ENCODE measurements around the gene DCTN2. TPM values are rescaled to one million over a fixed set of nuclear protein-coding genes. Genes with fewer than 3 reads are reported as not detected.
"Not testable (repeated sequence)": the region's sequence is repeated elsewhere in the genome, so short reads cannot be mapped to it uniquely, and the experiment has no call there.

DCTN2 gene
- total RNA-seq, 8 experiments from 2014 or later, result 104 to 184 (median 161) TPM

DNA sequence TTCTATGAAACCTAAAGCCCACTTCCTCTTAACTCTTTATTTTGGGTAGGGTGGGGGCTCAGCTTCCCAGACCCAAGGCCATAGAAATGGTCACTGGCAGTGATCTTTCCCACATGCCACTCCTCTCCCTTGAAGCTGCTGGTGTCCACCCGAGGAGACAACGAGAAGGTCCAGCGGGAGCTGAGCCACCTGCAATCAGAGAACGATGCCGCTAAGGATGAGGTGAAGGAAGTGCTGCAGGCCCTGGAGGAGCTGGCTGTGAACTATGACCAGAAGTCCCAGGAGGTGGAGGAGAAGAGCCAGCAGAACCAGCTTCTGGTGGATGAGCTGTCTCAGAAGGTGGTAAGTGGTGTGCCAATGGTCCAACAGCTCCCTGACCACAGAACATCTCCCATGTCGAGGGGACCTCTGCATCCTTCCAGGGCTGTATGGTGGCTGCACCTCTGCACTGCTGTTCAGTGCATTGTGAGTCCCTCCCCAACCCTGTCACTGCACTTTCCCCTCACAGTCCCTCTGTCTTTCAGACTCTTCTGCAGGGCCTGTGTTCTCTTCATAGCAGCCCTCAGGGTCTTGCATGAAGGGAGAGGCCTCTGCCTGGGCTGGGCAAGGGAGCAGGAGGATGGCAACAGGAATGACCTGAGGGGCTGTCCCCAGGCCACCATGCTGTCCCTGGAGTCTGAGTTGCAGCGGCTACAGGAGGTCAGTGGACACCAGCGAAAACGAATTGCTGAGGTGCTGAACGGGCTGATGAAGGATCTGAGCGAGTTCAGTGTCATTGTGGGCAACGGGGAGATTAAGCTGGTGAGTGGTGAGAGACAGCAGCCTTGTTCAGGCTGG, 25.2 kb upstream of the DCTN2 start:
- H3K4me1 ChIP-seq (replicated peaks in 1 of 2), result no peaks in the 10 kb centered on the region
- ATAC-seq (replicated peaks in 6 of 8), result no peak
- in situ Hi-C loops (cut with MboI; ENCODE audit: low pct_unique_long_range_greater_than_20kb in 2 of 9, low sequenced_read_pairs in 9 of 9, unreplicated experiment in 9 of 9), result no loop called here
- H3K4me3 ChIP-seq, result no peak overlapping the region
- WGBS, 10 experiments, result 0 to 100% (median 82%) methylated on average over 1 to 8 of the region's 12 CpGs; no CpG with 5 or more reads in 3 of the 10 experiments
- no peak overlapping the region for H3K27ac ChIP-seq

DNA sequence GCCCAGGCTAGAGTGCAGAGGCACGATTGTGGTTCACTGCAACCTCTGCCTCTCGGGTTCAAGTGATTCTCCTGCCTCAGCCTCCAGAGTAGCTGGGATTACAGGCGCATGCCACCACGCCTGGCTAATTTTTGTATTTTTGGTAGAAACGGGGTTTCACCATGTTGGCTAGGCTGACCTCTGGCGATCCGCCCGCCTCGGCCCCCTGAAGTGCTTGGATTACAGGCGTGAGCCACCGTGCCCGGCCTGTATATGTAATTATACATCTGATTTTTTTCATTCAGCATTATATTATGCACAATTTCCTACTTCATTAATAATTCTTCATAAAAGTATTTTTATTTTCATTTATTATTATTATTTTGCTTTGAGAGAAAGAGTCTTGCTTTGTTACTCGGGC, 23.4 kb upstream of the DCTN2 start:
- H3K4me1 ChIP-seq (replicated peaks in 1 of 2); H3K4me3 ChIP-seq; in situ Hi-C loops (cut with MboI; ENCODE audit: low pct_unique_long_range_greater_than_20kb in 2 of 9, low sequenced_read_pairs in 9 of 9, unreplicated experiment in 9 of 9); ATAC-seq (replicated peaks in 6 of 8); H3K27ac ChIP-seq: not testable (repeated sequence)
- WGBS, 10 experiments, result 14 to 93% (median 67%) methylated on average over 1 to 9 of the region's 13 CpGs; no CpG with 5 or more reads in 1 of the 10 experiments

DNA sequence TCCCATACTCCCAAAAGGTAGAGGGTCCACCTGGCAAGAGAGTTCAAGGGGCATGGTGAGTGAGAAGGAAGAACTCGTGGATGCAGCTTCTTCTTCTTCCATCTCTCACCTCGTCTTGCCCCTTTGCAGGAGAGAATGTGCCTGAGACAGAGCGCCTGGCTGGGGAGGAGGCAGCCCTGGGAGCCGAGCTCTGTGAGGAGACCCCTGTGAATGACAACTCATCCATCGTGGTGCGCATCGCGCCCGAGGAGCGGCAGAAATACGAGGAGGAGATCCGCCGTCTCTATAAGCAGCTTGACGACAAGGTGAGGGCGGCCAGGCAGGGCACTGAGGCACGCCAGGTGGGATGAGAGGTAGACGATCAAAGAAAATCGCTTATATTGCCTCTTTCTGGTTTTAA, 22.9 kb upstream of the DCTN2 start:
- H3K27ac ChIP-seq, result no peak overlapping the region
- no peak overlapping the region for H3K4me3 ChIP-seq
- H3K4me1 ChIP-seq (replicated peaks in 1 of 2), result no peaks in the 10 kb centered on the region
- 36 to 100% (median 83%) methylated on average over 1 to 11 of the region's 18 CpGs; no CpG with 5 or more reads in 2 of the 10 experiments for WGBS, 10 experiments
- no peak for ATAC-seq (replicated peaks in 6 of 8)
- in situ Hi-C loops (cut with MboI; ENCODE audit: low pct_unique_long_range_greater_than_20kb in 2 of 9, low sequenced_read_pairs in 9 of 9, unreplicated experiment in 9 of 9), result no loop called here

DNA sequence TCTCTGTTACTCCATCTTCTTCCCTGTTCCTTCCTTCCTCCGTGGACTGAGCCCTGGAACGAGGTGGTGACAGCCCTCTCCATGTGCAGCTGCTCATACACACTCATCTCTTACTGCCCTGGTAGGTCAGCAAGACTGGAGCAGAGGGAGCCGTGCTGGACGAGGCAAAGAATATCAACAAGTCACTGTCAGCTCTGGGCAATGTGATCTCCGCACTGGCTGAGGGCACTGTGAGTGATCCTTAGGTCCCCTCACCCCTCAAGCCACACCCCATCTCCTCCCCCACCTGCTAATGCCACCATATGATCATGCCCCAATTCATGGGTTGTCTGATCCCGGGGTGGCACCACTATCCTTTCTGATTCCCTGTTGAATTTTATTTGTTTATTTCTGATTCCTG, 21.8 kb upstream of the DCTN2 start:
- H3K4me3 ChIP-seq, result no peak overlapping the region
- WGBS, 10 experiments, result 0 to 93% (median 82%) methylated on average over 1 to 5 of the region's 6 CpGs; no CpG with 5 or more reads in 2 of the 10 experiments
- H3K27ac ChIP-seq, result no peak overlapping the region
- H3K4me1 ChIP-seq (replicated peaks in 1 of 2), result no peaks in the 10 kb centered on the region
- in situ Hi-C loops (cut with MboI; ENCODE audit: low pct_unique_long_range_greater_than_20kb in 2 of 9, low sequenced_read_pairs in 9 of 9, unreplicated experiment in 9 of 9), result no loop called here
- ATAC-seq (replicated peaks in 6 of 8), result no peak

DNA sequence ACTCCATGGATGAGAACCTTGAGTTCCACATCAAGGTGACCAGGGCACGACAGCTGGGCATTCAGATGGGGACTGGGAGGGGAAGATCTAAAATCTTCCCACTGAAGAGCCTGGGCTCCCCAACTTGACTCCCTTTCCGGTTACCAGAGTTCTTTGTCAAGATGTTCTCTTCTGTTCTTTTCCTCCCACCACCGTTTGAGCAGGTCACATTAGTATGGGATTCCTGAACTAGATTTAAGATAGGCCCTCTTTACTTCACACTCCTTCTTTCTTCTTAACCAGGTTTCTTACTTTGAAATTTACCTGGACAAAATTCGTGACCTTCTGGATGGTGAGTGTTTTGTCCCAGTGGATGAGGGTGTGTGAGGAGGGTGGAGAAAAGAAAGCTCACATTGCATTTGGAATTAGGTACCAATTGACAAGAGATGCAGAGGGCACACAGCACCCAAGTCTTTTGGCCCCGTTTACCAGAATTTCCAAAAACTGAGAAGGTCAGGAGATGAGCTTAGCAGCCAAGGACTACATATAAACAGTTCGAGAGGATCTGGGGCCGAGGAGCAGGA, 17.3 kb upstream of the DCTN2 start:
- 60 to 92% (median 80%) methylated on average over 2 to 7 of the region's 7 CpGs; no CpG with 5 or more reads in 1 of the 10 experiments for WGBS, 10 experiments
- Histone ChIP-seq H3K27ac (no peak overlapping the region), H3K4me3 (no peak overlapping the region), H3K4me1 (replicated peaks in 1 of 2) (no peaks in the 10 kb centered on the region)
- in situ Hi-C loops (cut with MboI; ENCODE audit: low pct_unique_long_range_greater_than_20kb in 2 of 9, low sequenced_read_pairs in 9 of 9, unreplicated experiment in 9 of 9), result no loop called here
- ATAC-seq (replicated peaks in 6 of 8), result no peak

DNA sequence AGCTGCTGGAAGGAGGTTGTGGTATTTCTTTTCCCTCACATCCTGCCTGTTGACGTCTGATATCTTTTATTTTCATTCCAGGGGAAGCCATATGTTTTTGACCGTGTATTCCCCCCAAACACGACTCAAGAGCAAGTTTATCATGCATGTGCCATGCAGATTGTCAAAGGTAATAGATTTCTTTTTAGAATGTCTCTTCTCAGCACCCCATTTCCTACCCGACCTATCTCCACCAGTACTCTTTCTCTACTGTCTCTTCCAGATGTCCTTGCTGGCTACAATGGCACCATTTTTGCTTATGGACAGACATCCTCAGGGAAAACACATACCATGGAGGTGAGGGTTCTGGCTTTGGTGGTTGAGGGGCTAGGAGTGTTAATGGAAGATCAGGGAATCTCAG, 16.4 kb upstream of the DCTN2 start:
- Histone ChIP-seq H3K27ac (no peak overlapping the region), H3K4me3 (no peak overlapping the region), H3K4me1 (replicated peaks in 1 of 2) (no peaks in the 10 kb centered on the region)
- ATAC-seq (replicated peaks in 6 of 8), result no peak
- in situ Hi-C loops (cut with MboI; ENCODE audit: low pct_unique_long_range_greater_than_20kb in 2 of 9, low sequenced_read_pairs in 9 of 9, unreplicated experiment in 9 of 9), result no loop called here
- 0 to 92% (median 57%) methylated on average over 1 to 4 of the region's 4 CpGs; no CpG with 5 or more reads in 1 of the 10 experiments for WGBS, 10 experiments

DNA sequence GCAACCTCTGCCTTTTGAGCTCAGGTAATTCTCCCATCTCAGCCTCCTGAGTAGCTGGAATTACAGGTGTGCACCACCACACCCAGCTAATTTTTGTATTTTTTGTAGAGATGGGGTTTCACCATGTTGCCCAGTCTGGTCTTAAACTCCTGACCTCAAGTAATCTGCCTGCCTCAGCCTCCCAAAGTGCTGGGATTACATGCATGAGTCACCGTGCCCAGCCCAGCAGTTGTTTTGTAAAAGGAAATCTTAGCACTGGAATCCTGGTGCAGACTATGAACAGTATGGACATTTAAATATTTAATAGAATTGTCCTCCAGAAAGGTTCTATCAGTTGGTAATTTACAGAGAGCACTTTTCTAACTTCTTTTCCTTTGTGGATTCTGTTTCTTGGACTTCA, 14.1 kb upstream of the DCTN2 start:
- H3K4me3 ChIP-seq; H3K4me1 ChIP-seq (replicated peaks in 1 of 2); in situ Hi-C loops (cut with MboI; ENCODE audit: low pct_unique_long_range_greater_than_20kb in 2 of 9, low sequenced_read_pairs in 9 of 9, unreplicated experiment in 9 of 9); H3K27ac ChIP-seq: not testable (repeated sequence)
- peak in 3 of 8 experiments; percentile 66 to 93 (median 88) for ATAC-seq (replicated peaks in 6 of 8)
- 0 to 75% (median 13%) methylated on average over 1 of the region's 1 CpG; no CpG with 5 or more reads in 5 of the 10 experiments for WGBS, 10 experiments

DNA sequence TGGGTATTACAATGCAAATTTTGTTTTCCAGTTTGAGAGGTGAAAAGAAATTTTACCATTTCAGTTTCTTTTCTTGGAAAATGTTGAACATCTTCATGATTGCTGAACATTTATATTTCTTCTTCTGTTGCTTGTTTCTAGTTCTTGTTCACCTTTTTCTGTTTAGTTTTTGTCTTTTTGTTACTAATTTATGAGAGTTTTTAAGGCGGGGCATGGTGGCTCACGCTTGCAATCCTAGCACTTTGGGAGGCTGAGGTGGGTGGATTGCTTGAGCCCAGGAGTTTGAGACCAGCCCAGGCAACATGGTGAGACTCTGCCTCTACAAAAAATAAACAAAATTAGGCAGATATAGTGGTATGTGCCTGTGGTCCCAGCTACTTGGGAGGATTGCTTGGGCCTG, 13.5 kb upstream of the DCTN2 start:
- in situ Hi-C loops (cut with MboI; ENCODE audit: low pct_unique_long_range_greater_than_20kb in 2 of 9, low sequenced_read_pairs in 9 of 9, unreplicated experiment in 9 of 9), result no loop called here
- Histone ChIP-seq H3K4me1 (replicated peaks in 1 of 2) (peaks cover 6 to 8% of the 10 kb centered on the region in 2 donors), H3K4me3 (no peak overlapping the region), H3K27ac (no peak overlapping the region)
- ATAC-seq (replicated peaks in 6 of 8), result peak in 1 of 8 experiments; percentile 22
- WGBS, 10 experiments, result 48 to 100% (median 86%) methylated on average over 1 to 2 of the region's 2 CpGs; no CpG with 5 or more reads in 4 of the 10 experiments

DNA sequence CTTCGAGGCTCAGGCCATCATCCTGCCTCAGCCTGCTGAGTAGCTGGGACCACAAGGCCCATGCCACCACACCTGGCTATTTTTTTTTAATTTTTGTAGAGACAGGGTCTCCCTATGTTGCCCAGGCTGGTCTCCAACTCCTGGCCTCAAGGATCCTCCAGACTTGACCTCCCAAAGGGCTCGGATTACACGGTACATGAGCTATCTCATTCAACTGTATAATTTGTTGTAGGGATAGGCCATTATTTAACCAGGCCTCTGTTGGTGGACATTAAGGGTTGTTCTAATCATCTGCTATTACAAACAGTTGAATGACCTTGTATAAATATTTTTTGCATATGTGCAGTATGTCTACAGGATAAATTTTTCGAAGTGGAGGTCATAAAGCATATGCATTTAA, 11.9 kb upstream of the DCTN2 start:
- Histone ChIP-seq H3K4me1 (replicated peaks in 1 of 2) (peaks cover 8 to 15% of the 10 kb centered on the region in 2 donors), H3K4me3 (no peak overlapping the region), H3K27ac (no peak overlapping the region)
- ATAC-seq (replicated peaks in 6 of 8), result no peak
- WGBS, 10 experiments, result 0 to 92% (median 81%) methylated on average over 1 to 4 of the region's 4 CpGs; no CpG with 5 or more reads in 1 of the 10 experiments
- in situ Hi-C loops (cut with MboI; ENCODE audit: low pct_unique_long_range_greater_than_20kb in 2 of 9, low sequenced_read_pairs in 9 of 9, unreplicated experiment in 9 of 9), result no loop called here

DNA sequence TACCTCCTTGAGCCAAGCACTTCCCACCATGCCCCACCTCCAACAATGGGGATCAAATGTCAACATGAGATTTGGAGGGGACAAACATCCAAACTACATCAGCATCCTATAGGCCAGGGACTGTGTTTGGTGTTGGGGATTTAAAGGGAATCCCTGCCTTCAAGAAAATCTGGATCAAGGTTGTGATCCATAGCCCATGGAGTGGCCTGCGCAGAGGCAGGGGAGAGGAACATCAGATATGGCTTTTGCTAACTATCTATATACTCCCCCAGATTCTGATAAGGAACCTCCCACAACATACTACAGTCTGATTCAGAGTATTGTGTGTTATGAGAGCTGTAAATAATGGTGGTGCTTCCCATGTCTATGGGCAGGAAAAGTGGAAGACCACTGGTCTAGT, 7.9 kb upstream of the DCTN2 start:
- no peak for ATAC-seq (replicated peaks in 6 of 8)
- Histone ChIP-seq H3K27ac (no peak overlapping the region), H3K4me3 (no peak overlapping the region), H3K4me1 (replicated peaks in 1 of 2) (peaks cover 35 to 36% of the 10 kb centered on the region in 2 donors)
- WGBS, 10 experiments, result 100% methylated on average over 1 of the region's 1 CpG; no CpG with 5 or more reads in 7 of the 10 experiments
- in situ Hi-C loops (cut with MboI; ENCODE audit: low pct_unique_long_range_greater_than_20kb in 2 of 9, low sequenced_read_pairs in 9 of 9, unreplicated experiment in 9 of 9), result no loop called here

DNA sequence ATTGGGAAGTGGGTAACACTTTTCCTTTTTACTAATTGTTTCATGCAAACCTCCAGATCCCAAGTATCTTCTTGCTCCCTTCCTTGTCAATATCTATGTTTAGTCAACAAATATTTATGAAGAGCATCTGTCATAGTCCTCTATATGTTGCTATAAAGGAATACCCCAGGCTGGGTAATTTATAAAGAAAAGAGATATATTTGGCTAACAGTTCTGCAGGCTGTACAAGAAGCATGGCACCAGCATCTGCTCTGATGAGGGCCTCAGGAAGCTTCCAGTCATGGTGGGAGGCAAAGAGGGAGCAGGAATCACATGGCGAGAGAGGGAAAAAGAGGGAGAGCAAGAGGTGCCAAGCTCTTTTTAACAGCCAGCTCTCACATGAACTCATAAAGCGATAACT, 7.5 kb upstream of the DCTN2 start:
- Histone ChIP-seq H3K4me1 (replicated peaks in 1 of 2) (peaks cover 36 to 38% of the 10 kb centered on the region in 2 donors), H3K27ac (no peak overlapping the region), H3K4me3 (no peak overlapping the region)
- WGBS, 10 experiments, result 40 to 100% (median 100%) methylated on average over 1 to 2 of the region's 2 CpGs; no CpG with 5 or more reads in 4 of the 10 experiments
- in situ Hi-C loops (cut with MboI; ENCODE audit: low pct_unique_long_range_greater_than_20kb in 2 of 9, low sequenced_read_pairs in 9 of 9, unreplicated experiment in 9 of 9), result no loop called here
- no peak for ATAC-seq (replicated peaks in 6 of 8)

DNA sequence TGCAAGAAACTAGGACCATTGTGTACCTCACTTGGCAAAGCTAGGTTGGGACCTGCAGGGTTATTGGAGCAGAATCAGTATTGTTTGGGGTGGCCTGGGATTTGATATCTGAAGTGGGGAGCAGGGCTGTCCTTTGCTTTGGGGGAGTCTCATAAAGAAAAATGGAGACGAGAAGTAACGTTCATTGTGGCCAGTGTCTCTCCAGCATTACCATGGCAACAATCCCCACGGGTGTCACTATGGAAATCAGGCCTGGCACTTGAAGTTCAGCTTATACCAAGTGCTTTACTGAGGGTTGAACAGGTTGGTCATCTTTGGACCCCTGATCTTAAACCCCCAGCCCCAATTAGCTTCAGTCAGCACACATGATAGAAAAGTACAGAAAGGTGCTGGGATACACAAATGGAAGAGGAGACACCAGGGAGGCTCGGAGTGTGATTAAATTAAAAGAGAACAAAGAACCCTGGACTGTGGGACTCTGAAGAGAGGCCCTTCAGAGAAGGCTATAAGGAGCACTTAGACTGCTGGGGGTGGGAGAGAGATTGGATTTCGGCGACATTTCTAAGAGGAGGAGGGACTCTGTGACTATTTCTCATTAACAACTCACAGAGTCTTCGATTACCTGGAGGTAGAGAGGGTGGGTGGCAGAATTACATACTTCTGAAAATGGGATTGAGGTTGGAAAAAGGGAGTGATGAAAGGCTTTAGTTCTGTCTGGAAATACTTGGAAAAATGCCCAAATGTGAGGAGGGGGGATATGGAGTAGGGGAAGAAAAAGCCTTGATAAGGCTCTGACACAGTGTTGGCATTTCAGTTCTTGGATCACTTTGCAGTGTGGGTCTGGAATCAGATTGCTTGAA, 6.6 kb upstream of the DCTN2 start:
- ATAC-seq (replicated peaks in 6 of 8), result peak in 3 of 8 experiments; percentile 11 to 22 (median 15)
- H3K27ac ChIP-seq, result peak overlapping the region; percentile 16 to 71
- WGBS, 10 experiments, result 33 to 80% (median 46%) methylated on average over 1 to 6 of the region's 7 CpGs; no CpG with 5 or more reads in 3 of the 10 experiments
- H3K4me3 ChIP-seq, result peak overlapping the region; percentile 60 to 73 (median 67)
- H3K4me1 ChIP-seq (replicated peaks in 1 of 2), result peaks cover 39 to 40% of the 10 kb centered on the region in 2 donors
- in situ Hi-C loops (cut with MboI; ENCODE audit: low pct_unique_long_range_greater_than_20kb in 2 of 9, low sequenced_read_pairs in 9 of 9, unreplicated experiment in 9 of 9), result no loop called here
